ENCODE results near the gene PLAAT1. TPM values are rescaled to one million over a fixed set of nuclear protein-coding genes. Genes with fewer than 3 reads are reported as not detected.

The PLAAT1 gene
- total RNA-seq, 1 experiment from 2014 or later, result 9.8 TPM

GRCh38 chr3:193231201-193231600 is 9.8 kb upstream of the PLAAT1 start:
- Histone ChIP-seq H3K9me3 (replicated peaks) (no peaks in the 10 kb centered on the region), H3K4me3 (no peak overlapping the region), H3K36me3 (no peaks in the 10 kb centered on the region), H3K4me1 (replicated peaks) (no peaks in the 10 kb centered on the region), H3K27me3 (replicated peaks) (no peaks in the 10 kb centered on the region), H3K27ac (no peak overlapping the region)
- DNase-seq (ENCODE audit: low read depth in 1 of 2, low spot score in 2 of 2), result no peak

GRCh38 chr3:193236599-193236998 is 4.4 kb upstream of the PLAAT1 start:
- Histone ChIP-seq H3K9me3 (replicated peaks) (0 out of 2 replicates have a peak, but pooled peaks cover 3% of the 10 kb centered on the region), H3K27me3 (replicated peaks) (peaks cover 15% of the 10 kb centered on the region), H3K4me1 (replicated peaks) (peaks cover 6% of the 10 kb centered on the region), H3K4me3 (no peak overlapping the region), H3K36me3 (no peaks in the 10 kb centered on the region), H3K27ac (no peak overlapping the region)
- DNase-seq (ENCODE audit: low read depth in 1 of 2, low spot score in 2 of 2), result no peak

- Histone ChIP-seq H3K4me1 (replicated peaks) (peaks cover 6% of the 10 kb centered on the region), H3K27me3 (replicated peaks) (peaks cover 16% of the 10 kb centered on the region), H3K4me3 (no peak overlapping the region), H3K27ac (no peak overlapping the region), H3K9me3 (replicated peaks) (0 out of 2 replicates have a peak, but pooled peaks cover 3% of the 10 kb centered on the region), H3K36me3 (no peaks in the 10 kb centered on the region)
- no peak for DNase-seq (ENCODE audit: low read depth in 1 of 2, low spot score in 2 of 2)
These were observed 4.0 kb upstream of the PLAAT1 start for GRCh38 chr3:193237030-193237429.

- no peak for DNase-seq (ENCODE audit: low read depth in 1 of 2, low spot score in 2 of 2)
- Histone ChIP-seq H3K4me1 (replicated peaks) (peaks cover 11% of the 10 kb centered on the region), H3K27me3 (replicated peaks) (peaks cover 16% of the 10 kb centered on the region), H3K9me3 (replicated peaks) (0 out of 2 replicates have a peak, but pooled peaks cover 3% of the 10 kb centered on the region), H3K36me3 (no peaks in the 10 kb centered on the region), H3K4me3 (peak overlapping the region; percentile 38), H3K27ac (no peak overlapping the region)
These were observed 579 bp upstream of the PLAAT1 start for GRCh38 chr3:193240436-193240849.

GRCh38 chr3:193241716-193242115 is 694 bp downstream of the PLAAT1 start:
- Histone ChIP-seq H3K4me1 (replicated peaks) (peaks cover 11% of the 10 kb centered on the region), H3K27ac (no peak overlapping the region), H3K4me3 (peak overlapping the region; percentile 38; the same call in 1 of the 2 replicates), H3K9me3 (replicated peaks) (0 out of 2 replicates have a peak, but pooled peaks cover 3% of the 10 kb centered on the region), H3K27me3 (replicated peaks) (peaks cover 16% of the 10 kb centered on the region), H3K36me3 (no peaks in the 10 kb centered on the region)
- no peak for DNase-seq (ENCODE audit: low read depth in 1 of 2, low spot score in 2 of 2)

- Histone ChIP-seq H3K4me1 (replicated peaks) (peaks cover 11% of the 10 kb centered on the region), H3K27me3 (replicated peaks) (peaks cover 16% of the 10 kb centered on the region), H3K36me3 (no peaks in the 10 kb centered on the region), H3K4me3 (no peak overlapping the region), H3K27ac (no peak overlapping the region), H3K9me3 (replicated peaks) (0 out of 2 replicates have a peak, but pooled peaks cover 3% of the 10 kb centered on the region)
- DNase-seq (ENCODE audit: low read depth in 1 of 2, low spot score in 2 of 2), result no peak
These were observed 2.5 kb downstream of the PLAAT1 start for GRCh38 chr3:193243571-193243970.

- peaks cover 6% of the 10 kb centered on the region; the same call in 1 of the 2 replicates for H3K9me3 ChIP-seq (replicated peaks)
- H3K36me3 ChIP-seq, result no peaks in the 10 kb centered on the region
- no peak overlapping the region for H3K4me3 ChIP-seq
- no peaks in the 10 kb centered on the region for H3K4me1 ChIP-seq (replicated peaks)
- no peak for DNase-seq (ENCODE audit: low read depth in 1 of 2, low spot score in 2 of 2)
- H3K27ac ChIP-seq, result no peak overlapping the region
- H3K27me3 ChIP-seq (replicated peaks), result no peaks in the 10 kb centered on the region
These were observed 7.9 kb downstream of the PLAAT1 start for GRCh38 chr3:193248848-193249468.

GRCh38 chr3:193250492-193250891 is 9.5 kb downstream of the PLAAT1 start:
- DNase-seq (ENCODE audit: low read depth in 1 of 2, low spot score in 2 of 2), result no peak
- Histone ChIP-seq H3K9me3 (replicated peaks) (peaks cover 6% of the 10 kb centered on the region; the same call in 1 of the 2 replicates), H3K27me3 (replicated peaks) (no peaks in the 10 kb centered on the region), H3K27ac (no peak overlapping the region), H3K4me1 (replicated peaks) (no peaks in the 10 kb centered on the region), H3K4me3 (no peak overlapping the region), H3K36me3 (no peaks in the 10 kb centered on the region)

- Histone ChIP-seq H3K27ac (no peak overlapping the region), H3K4me3 (no peak overlapping the region), H3K9me3 (replicated peaks) (peaks cover 3% of the 10 kb centered on the region; the same call in 1 of the 2 replicates), H3K27me3 (replicated peaks) (no peaks in the 10 kb centered on the region), H3K4me1 (replicated peaks) (no peaks in the 10 kb centered on the region), H3K36me3 (no peaks in the 10 kb centered on the region)
- no peak for DNase-seq (ENCODE audit: low read depth in 1 of 2, low spot score in 2 of 2)
These were observed 13.1 kb downstream of the PLAAT1 start for GRCh38 chr3:193253986-193254660.

GRCh38 chr3:193261970-193262369 is 20.9 kb downstream of the PLAAT1 start:
- Histone ChIP-seq H3K27me3 (replicated peaks) (no peaks in the 10 kb centered on the region), H3K9me3 (replicated peaks) (no peaks in the 10 kb centered on the region), H3K4me3 (no peak overlapping the region), H3K4me1 (replicated peaks) (no peaks in the 10 kb centered on the region), H3K36me3 (no peaks in the 10 kb centered on the region), H3K27ac (no peak overlapping the region)
- DNase-seq (ENCODE audit: low read depth in 1 of 2, low spot score in 2 of 2), result no peak

GRCh38 chr3:193262707-193263106 is 21.7 kb downstream of the PLAAT1 start:
- H3K27me3 ChIP-seq (replicated peaks), result no peaks in the 10 kb centered on the region
- no peak for DNase-seq (ENCODE audit: low read depth in 1 of 2, low spot score in 2 of 2)
- H3K27ac ChIP-seq, result no peak overlapping the region
- H3K36me3 ChIP-seq, result no peaks in the 10 kb centered on the region
- no peak overlapping the region for H3K4me3 ChIP-seq
- H3K9me3 ChIP-seq (replicated peaks), result no peaks in the 10 kb centered on the region
- H3K4me1 ChIP-seq (replicated peaks), result no peaks in the 10 kb centered on the region

GRCh38 chr3:193269343-193270028 is 28.5 kb downstream of the PLAAT1 start:
- H3K27me3 ChIP-seq (replicated peaks), result no peaks in the 10 kb centered on the region
- H3K9me3 ChIP-seq (replicated peaks), result no peaks in the 10 kb centered on the region
- no peak overlapping the region for H3K27ac ChIP-seq
- H3K4me1 ChIP-seq (replicated peaks), result no peaks in the 10 kb centered on the region
- H3K36me3 ChIP-seq, result no peaks in the 10 kb centered on the region
- DNase-seq (ENCODE audit: low read depth in 1 of 2, low spot score in 2 of 2), result no peak
- H3K4me3 ChIP-seq, result no peak overlapping the region

GRCh38 chr3:193270451-193270850 is 29.4 kb downstream of the PLAAT1 start:
- H3K4me1 ChIP-seq (replicated peaks), result no peaks in the 10 kb centered on the region
- H3K9me3 ChIP-seq (replicated peaks), result no peaks in the 10 kb centered on the region
- no peaks in the 10 kb centered on the region for H3K27me3 ChIP-seq (replicated peaks)
- H3K27ac ChIP-seq, result no peak overlapping the region
- no peaks in the 10 kb centered on the region for H3K36me3 ChIP-seq
- no peak overlapping the region for H3K4me3 ChIP-seq
- DNase-seq (ENCODE audit: low read depth in 1 of 2, low spot score in 2 of 2), result no peak

All from SJSA1 (cell line).